ENCODE measurements around the gene FAM168A. TPM values are rescaled to one million over a fixed set of nuclear protein-coding genes. Genes with fewer than 3 reads are reported as not detected.
"Not testable (repeated sequence)": the region's sequence is repeated elsewhere in the genome, so short reads cannot be mapped to it uniquely, and the experiment has no call there.

Gene FAM168A
- total RNA-seq, 2 experiments from 2014 or later, result 12.7 to 17.5 TPM

DNA sequence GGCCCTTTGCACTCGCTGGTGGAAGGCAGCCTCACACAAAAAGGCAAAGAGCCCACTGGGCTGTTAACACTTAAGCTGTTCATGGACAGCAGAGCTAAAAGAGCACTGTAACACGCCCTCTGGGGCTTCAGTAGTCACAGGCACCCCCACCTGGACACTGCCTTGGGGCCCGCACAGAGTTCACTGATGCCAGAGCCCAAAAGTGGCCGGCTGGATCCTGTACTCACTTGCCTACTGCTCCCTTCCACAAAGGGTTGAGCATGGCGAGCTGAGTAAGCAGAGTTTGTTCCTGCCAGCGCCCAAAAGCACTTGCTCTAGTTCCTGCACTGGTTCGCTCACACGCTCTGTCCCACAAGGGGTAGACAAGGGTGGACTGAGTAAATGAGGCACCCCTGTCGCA is 142.9 kb downstream of the FAM168A start:
- intact Hi-C loops (cut with DNase I, micrococcal nuclease), result no loop called here
- Mint-ChIP-seq H3K9me3 (ENCODE audit: low read depth) (no peaks in the 10 kb centered on the region), H3K27me3 (no peaks in the 10 kb centered on the region), H3K4me3 (no peak overlapping the region), H3K4me1 (no peaks in the 10 kb centered on the region), H3K27ac (no peak overlapping the region), H3K36me3 (ENCODE audit: low read depth) (no peaks in the 10 kb centered on the region)
- ChIA-PET CTCF (interaction anchor here (1.2 kb wide), 1 partner anchor 10 kb away, joined by 4 read pairs; no protein-coding TSS in a partner anchor), POLR2A (no interaction called here)
- DNase-seq (no peak), ATAC-seq (no peak)

DNA sequence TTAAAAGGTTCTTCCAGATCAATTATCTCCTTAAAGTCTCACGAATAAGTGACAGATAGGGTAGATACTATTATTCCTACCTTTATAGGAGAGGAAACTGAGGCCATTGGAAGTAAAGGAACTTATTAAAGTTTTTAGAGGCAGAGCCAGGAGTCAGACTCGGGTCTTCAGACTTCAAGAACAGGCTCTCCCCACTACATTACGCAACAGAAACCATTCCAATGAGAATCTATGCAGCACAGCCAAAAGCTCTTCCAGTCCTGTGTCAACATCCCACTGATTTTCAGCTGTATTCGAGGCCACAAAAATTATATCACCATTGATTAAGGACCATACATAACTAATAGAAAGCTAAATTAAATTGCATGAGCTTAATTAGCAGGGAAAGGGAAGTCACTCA is 144.3 kb downstream of the FAM168A start:
- Mint-ChIP-seq H3K27ac (no peak overlapping the region), H3K27me3 (no peaks in the 10 kb centered on the region), H3K4me1 (no peaks in the 10 kb centered on the region), H3K36me3 (ENCODE audit: low read depth) (no peaks in the 10 kb centered on the region), H3K4me3 (no peak overlapping the region), H3K9me3 (ENCODE audit: low read depth) (no peaks in the 10 kb centered on the region)
- ChIA-PET POLR2A (no interaction called here), CTCF (interaction anchor here (0.6 to 1.0 kb wide), 2 partner anchors 14 to 146 kb away, joined by 3 read pairs; partner anchors contain the start of gene ARHGEF17)
- DNase-seq (no peak), ATAC-seq (no peak)
- intact Hi-C loops (cut with DNase I, micrococcal nuclease), result no loop called here

DNA sequence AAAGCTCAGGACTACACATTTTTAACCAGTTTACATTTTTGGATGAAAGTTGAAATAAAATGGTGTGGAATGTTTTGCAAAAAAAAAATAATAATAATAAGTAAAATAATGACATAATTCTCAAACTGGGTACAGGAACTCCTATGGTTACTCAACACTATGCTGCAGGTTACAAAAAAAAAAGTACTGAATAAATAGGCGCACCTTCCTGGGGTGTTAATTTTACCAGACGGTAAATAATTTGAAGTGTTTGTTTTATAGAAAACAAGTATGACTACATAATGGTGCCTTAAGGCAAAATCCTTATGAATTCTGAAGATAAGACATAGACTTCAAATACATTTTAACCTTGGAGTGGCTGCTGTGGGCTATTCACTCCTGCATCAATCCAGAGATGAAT is 145.2 kb downstream of the FAM168A start:
- Mint-ChIP-seq H3K9me3 (ENCODE audit: low read depth) (no peaks in the 10 kb centered on the region), H3K4me3 (no peak overlapping the region), H3K36me3 (ENCODE audit: low read depth) (no peaks in the 10 kb centered on the region), H3K27ac (no peak overlapping the region), H3K4me1 (no peaks in the 10 kb centered on the region), H3K27me3 (no peaks in the 10 kb centered on the region)
- intact Hi-C loops (cut with DNase I, micrococcal nuclease), result no loop called here
- no peak for ATAC-seq
- ChIA-PET POLR2A (no interaction called here), CTCF (interaction anchor here (1.7 kb wide), 1 partner anchor 101 kb away, joined by 5 read pairs; no protein-coding TSS in a partner anchor)
- DNase-seq, result no peak

DNA sequence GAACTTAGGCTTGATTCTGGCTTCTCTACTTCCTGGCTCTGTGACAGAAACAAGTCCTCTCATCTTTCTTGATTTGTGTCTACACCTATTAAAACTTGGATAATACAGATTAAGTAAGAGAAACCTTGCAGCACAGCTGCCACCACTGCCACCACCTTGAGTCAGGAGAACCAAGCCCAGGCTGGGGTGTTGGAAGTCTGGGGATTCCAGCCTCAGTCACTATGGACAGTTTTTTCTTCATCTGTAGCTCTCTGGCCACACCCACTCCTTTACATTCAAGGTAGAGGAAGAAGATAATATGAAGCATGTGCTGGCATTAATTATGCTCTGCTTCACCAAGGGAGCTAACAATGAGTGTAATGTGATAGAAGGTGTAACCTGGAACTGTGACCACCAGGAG is 146.0 kb downstream of the FAM168A start:
- DNase-seq, result no peak
- Mint-ChIP-seq H3K27ac (no peak overlapping the region), H3K4me1 (no peaks in the 10 kb centered on the region), H3K36me3 (ENCODE audit: low read depth) (no peaks in the 10 kb centered on the region), H3K4me3 (no peak overlapping the region), H3K9me3 (ENCODE audit: low read depth) (no peaks in the 10 kb centered on the region), H3K27me3 (no peaks in the 10 kb centered on the region)
- POLR2A ChIA-PET, result interaction anchor here (0.8 kb wide), 1 partner anchor 14 kb away, joined by 3 read pairs; no protein-coding TSS in a partner anchor
- ATAC-seq, result no peak
- intact Hi-C loops (cut with DNase I, micrococcal nuclease), result no loop called here
- CTCF ChIA-PET, result interaction anchor here (0.6 to 1.7 kb wide), 2 partner anchors 45 to 101 kb away, joined by 3 to 5 read pairs; no protein-coding TSS in a partner anchor

DNA sequence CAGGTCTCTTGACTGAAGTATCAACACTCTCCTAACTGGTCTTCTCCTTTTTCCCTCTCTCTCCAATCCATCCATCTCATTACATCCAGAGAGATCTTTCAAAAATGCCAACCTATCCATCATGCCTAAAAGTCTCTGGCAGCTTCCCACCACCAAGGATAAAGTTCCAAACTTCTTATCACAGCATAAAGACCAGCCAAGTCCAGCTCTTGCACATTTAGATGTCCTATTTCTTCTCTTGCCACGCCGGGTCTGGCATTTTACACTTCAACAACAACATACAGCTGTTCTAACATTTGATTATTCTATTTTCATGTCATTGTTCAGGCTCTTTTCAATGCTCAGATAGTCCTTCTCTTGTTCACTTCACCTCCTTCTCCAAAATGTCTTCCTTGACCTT is 151.1 kb downstream of the FAM168A start:
- no peak for DNase-seq
- ATAC-seq, result no peak
- no peak overlapping the region for H3K4me3 Mint-ChIP-seq
- no peaks in the 10 kb centered on the region for H3K9me3 Mint-ChIP-seq (ENCODE audit: low read depth)
- no peaks in the 10 kb centered on the region for H3K27me3 Mint-ChIP-seq
- H3K27ac Mint-ChIP-seq, result no peak overlapping the region
- ChIA-PET CTCF (interaction anchor here (1.3 to 1.5 kb wide), 2 partner anchors 10 to 12 kb away, joined by 4 read pairs; no protein-coding TSS in a partner anchor), POLR2A (no interaction called here)
- no peaks in the 10 kb centered on the region for H3K36me3 Mint-ChIP-seq (ENCODE audit: low read depth)
- intact Hi-C loops (cut with DNase I, micrococcal nuclease), result no loop called here
- peaks cover 1% of the 10 kb centered on the region for H3K4me1 Mint-ChIP-seq

DNA sequence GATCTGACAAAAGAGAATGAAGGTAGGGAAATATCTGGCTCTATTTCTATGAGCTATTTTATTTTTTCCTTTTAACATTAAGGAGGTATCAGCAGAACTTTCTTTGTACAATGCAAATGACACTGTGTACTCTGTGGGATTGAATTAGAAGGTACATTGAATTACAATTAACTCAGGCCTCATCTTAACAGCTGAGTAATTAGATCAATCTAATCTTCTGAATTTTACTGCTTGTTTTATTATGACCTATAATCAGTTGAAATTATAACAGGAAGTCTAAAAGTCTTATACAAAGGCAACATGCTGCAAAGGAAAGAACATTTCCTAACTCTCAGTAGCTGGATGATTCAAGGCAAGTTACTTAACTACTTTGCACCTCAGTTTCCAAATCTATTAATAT is 151.9 kb downstream of the FAM168A start:
- DNase-seq (no peak), ATAC-seq (no peak)
- ChIA-PET CTCF (interaction anchor here (0.6 to 1.5 kb wide), 6 partner anchors 9 to 258 kb away, joined by 3 to 4 read pairs (median 4); no protein-coding TSS in a partner anchor), POLR2A (no interaction called here)
- Mint-ChIP-seq H3K9me3 (ENCODE audit: low read depth) (no peaks in the 10 kb centered on the region), H3K27me3 (no peaks in the 10 kb centered on the region), H3K4me3 (no peak overlapping the region), H3K36me3 (ENCODE audit: low read depth) (no peaks in the 10 kb centered on the region), H3K4me1 (peaks cover 2% of the 10 kb centered on the region), H3K27ac (no peak overlapping the region)
- intact Hi-C loops (cut with DNase I, micrococcal nuclease), result no loop called here

DNA sequence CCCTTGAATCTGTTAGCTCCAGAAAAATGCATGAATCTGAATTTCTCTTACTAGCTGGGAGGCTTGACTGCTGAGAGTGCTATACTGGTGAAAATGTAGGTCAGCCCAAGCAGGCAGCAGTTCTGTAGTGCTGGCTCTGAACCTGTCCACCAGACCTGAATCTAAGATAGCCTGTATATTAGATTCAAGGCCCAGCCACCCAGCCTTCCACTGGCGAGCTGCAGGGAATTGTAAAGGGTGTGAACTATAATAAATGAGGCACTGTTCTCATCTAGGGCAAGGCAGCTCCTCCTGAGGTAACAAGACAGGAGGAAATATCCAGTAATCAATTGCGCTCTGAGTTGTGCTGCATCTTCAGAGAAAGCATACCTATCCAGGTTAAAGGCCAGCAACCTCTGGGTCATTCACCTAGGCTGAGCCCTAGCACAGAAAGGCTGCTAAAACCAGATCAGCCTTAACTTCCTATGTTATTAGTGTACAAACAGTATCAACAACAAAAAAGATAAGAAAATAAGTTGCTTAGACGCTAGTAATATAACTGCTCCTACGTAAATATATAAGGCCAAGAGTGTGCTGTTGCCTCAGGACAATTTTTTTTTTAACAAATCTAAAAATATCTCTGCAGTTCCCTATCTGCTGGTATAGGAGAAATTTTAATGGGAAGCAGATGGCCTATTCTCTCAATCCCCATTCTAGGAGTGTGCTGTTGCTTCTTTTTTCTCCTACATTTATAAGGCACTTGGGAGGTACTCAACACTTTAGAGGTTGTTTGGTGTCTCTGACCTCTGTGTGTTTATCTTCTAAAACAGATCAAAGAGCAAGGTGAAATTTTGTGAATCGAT is 158.7 kb downstream of the FAM168A start:
- ChIA-PET CTCF (interaction anchor here (0.8 kb wide), 1 partner anchor 8 kb away, joined by 3 read pairs; no protein-coding TSS in a partner anchor), POLR2A (no interaction called here)
- Mint-ChIP-seq H3K27ac (no peak overlapping the region), H3K9me3 (ENCODE audit: low read depth) (no peaks in the 10 kb centered on the region), H3K27me3 (no peaks in the 10 kb centered on the region), H3K4me1 (peaks cover 2% of the 10 kb centered on the region), H3K4me3 (no peak overlapping the region), H3K36me3 (ENCODE audit: low read depth) (peaks cover under 1% of the 10 kb centered on the region)
- DNase-seq (no peak), ATAC-seq (no peak)
- intact Hi-C loops (cut with DNase I, micrococcal nuclease), result no loop called here

DNA sequence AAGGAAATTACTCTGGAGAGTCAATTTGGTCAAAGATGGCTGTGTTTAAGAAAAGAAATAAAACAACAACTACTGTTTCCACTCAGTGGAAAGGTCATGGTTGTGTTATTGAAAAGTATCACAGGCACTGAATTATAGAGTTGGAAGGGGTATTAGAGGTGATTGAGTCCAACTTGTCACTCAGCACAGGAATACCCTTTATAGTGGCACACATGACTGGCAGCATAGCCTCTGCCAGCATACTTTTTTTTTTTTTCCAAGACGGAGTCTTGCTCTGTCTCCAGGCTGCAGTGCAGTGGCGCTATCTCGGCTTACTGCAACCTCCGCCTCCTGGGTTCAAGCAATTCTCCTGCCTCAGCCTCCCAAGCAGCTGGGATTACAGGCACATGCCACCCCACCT is 161.1 kb downstream of the FAM168A start:
- H3K4me3 Mint-ChIP-seq, POLR2A ChIA-PET: not testable (repeated sequence)

DNA sequence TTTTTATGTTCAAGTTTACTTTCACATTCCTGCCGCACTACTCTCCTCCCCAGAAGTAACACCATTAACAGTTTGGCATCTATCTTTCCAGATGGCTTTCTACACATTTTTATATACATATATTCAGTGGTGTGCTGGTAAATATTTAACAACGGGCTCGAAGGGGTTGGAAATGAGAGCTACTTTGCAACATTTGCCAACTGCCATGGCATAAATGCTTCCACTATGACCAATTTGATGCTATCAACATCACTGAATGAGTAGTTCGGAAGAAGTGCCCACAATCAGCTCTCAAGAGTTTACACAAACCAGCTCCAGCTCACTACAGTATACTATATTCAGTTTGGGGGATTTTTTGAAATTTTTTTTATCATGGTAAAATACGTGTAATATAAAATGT is 166.5 kb downstream of the FAM168A start:
- Mint-ChIP-seq H3K27me3 (no peaks in the 10 kb centered on the region), H3K4me3 (no peak overlapping the region), H3K27ac (no peak overlapping the region), H3K36me3 (ENCODE audit: low read depth) (peaks cover 2% of the 10 kb centered on the region), H3K9me3 (ENCODE audit: low read depth) (no peaks in the 10 kb centered on the region), H3K4me1 (peaks cover 11% of the 10 kb centered on the region)
- intact Hi-C loops (cut with DNase I, micrococcal nuclease), result no loop called here
- ATAC-seq, result no peak
- ChIA-PET CTCF (interaction anchor here (1.1 kb wide), 1 partner anchor 8 kb away, joined by 3 read pairs; no protein-coding TSS in a partner anchor), POLR2A (no interaction called here)
- no peak for DNase-seq

More for the DNA sequence above, 161.1 kb downstream of the FAM168A start:
- H3K27me3 Mint-ChIP-seq; H3K4me1 Mint-ChIP-seq; DNase-seq; H3K36me3 Mint-ChIP-seq (ENCODE audit: low read depth); ATAC-seq; intact Hi-C loops (cut with DNase I, micrococcal nuclease); H3K27ac Mint-ChIP-seq; H3K9me3 Mint-ChIP-seq (ENCODE audit: low read depth): not testable (repeated sequence)
- CTCF ChIA-PET, result interaction anchor here (0.6 to 1.8 kb wide), 3 partner anchors 10 to 76 kb away, joined by 3 to 4 read pairs (median 3); no protein-coding TSS in a partner anchor

DNA sequence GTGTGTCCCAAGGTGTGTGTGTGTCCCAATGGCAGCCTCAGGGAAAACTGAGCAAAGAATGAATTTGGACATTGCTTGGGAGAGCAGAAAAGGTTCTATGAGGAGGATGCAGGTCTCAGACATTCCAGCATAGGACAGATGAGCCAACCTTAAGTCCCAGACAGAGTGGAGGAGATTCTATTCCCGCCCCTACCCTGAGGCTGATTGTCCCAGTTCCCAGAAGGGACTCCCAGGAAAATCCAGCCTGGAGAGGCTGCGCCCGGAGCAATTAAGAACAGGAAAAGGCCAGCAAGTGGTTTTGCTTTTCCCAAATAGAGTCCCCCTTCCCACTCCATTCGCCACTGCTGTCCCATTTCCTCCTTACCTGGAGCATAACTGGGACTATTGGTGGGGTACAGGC is 167.6 kb downstream of the FAM168A start:
- ChIA-PET POLR2A (no interaction called here), CTCF (interaction anchor here (1.1 kb wide), 2 partner anchors 20 to 37 kb away, joined by 3 read pairs; no protein-coding TSS in a partner anchor)
- H3K27me3 Mint-ChIP-seq, result no peaks in the 10 kb centered on the region
- intact Hi-C loops (cut with DNase I, micrococcal nuclease), result no loop called here
- H3K4me1 Mint-ChIP-seq, result peaks cover 11% of the 10 kb centered on the region
- no peak overlapping the region for H3K27ac Mint-ChIP-seq
- ATAC-seq (no peak), DNase-seq (no peak)
- H3K4me3 Mint-ChIP-seq, result no peak overlapping the region
- peaks cover 2% of the 10 kb centered on the region for H3K36me3 Mint-ChIP-seq (ENCODE audit: low read depth)
- H3K9me3 Mint-ChIP-seq (ENCODE audit: low read depth), result no peaks in the 10 kb centered on the region

DNA sequence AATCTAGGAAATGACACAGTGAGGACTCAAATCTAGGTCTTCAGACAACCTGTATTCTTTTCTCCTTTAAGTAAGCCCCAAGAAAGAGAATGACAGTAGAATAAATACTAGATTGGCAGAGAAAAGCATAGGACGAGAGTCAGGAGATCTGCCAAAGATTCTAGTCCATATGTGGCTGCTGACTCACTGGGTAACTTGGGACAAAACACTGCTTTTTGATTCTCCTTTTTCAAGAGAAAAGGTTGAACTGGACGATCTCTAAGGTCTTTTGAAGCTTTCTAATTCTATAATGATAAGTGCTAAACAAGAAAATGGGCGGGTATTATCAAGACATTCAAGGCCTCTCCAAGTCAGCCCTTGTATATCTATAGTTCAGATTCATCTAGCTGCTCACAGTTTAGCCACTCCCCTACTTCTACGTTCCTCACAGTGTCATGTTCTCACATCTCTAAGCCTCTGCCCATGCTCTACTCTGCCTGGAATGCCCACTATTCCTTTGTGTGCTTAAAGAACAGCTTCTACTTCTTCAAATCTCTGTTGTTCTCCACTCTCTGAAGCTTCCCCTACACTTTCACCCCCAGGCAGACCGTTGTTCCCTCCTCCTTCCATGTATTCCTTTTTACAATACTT is 168.7 kb downstream of the FAM168A start:
- ATAC-seq (no peak), DNase-seq (no peak)
- Mint-ChIP-seq H3K4me1 (peaks cover 11% of the 10 kb centered on the region), H3K9me3 (ENCODE audit: low read depth) (no peaks in the 10 kb centered on the region), H3K4me3 (no peak overlapping the region), H3K27ac (no peak overlapping the region), H3K36me3 (ENCODE audit: low read depth) (peaks cover 2% of the 10 kb centered on the region), H3K27me3 (no peaks in the 10 kb centered on the region)
- intact Hi-C loops (cut with DNase I, micrococcal nuclease), result no loop called here
- ChIA-PET CTCF (interaction anchor here (0.7 to 1.1 kb wide), 4 partner anchors 21 to 123 kb away, joined by 3 read pairs; no protein-coding TSS in a partner anchor), POLR2A (interaction anchor here (0.6 kb wide), 1 partner anchor 32 kb away, joined by 5 read pairs; no protein-coding TSS in a partner anchor)
